AG09319 (cell line): ENCODE data around the gene ATP8B1.

Source experiments
- DNase-seq: peaks from one replicate; pipeline ENCODE4 v3.0.0-alpha.2; 2010; ENCODE audit warnings: low read depth; ENCODE audit errors: extremely low read depth
- TF ChIP-seq, protein P1 (sequence below): IDR thresholded peaks from 2 replicates; pipeline ENCODE4 v1.5.1; 2011; ENCODE audit warnings: low read depth, mild to moderate bottlenecking, inconsistent platforms, low read length, moderate library complexity

The ATP8B1 gene

DNA sequence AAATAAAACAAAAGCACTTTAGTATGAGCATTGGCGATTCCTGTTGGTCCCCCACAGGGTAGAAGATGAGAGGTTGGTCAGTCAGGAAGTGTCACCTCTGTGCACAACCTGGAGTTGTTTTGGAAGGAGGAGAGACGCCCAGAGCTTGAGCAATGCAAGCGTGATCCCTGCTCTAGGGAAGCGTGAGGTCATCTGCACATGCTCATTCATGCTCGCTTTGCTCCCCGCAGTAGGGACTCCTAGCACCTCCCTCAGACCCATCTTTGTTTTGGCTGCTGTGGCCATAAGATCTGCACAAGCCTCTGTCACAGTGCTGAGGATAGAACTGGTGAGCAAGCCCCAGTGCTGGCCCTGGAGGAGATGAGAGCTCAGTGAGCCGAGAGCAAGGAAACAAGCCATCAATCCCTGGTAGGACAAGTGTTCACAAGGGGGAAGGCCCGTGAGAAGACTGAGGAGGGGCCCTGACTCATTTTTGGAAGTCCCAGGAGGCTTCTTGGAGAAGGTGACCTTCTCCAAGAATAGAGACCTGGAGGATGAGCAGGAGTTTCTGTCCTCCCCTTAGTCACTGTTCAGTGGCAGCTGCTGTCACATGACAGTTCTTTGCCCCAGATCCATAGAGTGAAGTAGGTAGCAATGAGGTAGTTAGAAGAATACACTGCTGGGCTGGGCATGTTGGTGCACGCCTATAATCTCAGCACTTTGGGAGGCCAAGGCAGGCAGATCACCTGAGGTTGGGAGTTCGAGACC lies 13.3 kb upstream of the ATP8B1 start:
- TF ChIP-seq, protein P1, sequence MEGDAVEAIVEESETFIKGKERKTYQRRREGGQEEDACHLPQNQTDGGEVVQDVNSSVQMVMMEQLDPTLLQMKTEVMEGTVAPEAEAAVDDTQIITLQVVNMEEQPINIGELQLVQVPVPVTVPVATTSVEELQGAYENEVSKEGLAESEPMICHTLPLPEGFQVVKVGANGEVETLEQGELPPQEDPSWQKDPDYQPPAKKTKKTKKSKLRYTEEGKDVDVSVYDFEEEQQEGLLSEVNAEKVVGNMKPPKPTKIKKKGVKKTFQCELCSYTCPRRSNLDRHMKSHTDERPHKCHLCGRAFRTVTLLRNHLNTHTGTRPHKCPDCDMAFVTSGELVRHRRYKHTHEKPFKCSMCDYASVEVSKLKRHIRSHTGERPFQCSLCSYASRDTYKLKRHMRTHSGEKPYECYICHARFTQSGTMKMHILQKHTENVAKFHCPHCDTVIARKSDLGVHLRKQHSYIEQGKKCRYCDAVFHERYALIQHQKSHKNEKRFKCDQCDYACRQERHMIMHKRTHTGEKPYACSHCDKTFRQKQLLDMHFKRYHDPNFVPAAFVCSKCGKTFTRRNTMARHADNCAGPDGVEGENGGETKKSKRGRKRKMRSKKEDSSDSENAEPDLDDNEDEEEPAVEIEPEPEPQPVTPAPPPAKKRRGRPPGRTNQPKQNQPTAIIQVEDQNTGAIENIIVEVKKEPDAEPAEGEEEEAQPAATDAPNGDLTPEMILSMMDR: no peak
- DNase-seq: no peak

DNA sequence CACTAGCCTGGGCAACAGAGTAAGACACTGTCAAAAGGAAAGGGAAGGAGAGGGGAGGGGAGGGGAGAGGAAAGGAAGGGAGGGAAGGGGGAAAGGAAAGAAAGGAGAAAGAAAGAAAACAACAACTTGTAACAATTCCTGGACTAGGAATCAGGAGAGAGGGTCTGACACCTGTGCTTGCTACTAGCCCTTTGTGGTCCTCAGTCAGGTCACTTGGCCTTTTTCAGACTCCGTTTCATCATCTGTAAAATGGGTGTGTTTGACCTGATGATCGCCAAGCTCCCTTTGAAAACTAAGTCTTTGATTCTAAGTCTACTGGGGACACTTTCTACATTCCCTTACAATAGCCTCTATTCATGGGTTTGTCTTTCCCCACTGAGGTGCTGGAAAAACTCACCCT lies 11.4 kb upstream of the ATP8B1 start:
- TF ChIP-seq, protein P1: no peak

DNA sequence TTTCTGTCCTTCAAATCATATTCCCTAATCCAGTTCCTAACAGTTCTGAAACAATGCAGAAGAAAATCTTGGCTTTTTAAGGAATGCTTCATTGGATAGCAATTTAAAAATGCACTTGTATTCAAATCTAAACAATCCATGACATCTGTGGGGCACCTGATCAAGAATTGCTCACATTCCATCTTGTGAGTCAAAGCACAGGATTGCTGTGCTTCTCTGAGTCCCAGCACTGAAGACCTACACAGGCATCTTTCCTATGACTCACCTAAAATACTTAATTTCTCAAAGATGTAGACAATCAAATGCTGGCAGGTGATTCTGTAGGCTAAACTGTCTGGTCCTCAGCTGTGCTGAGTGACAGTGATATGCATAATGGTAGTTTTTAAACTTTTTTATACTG lies 10.1 kb upstream of the ATP8B1 start:
- TF ChIP-seq, protein P1: no peak
- peak; percentile 67 for DNase-seq

More for the DNA sequence above, 11.4 kb upstream of the ATP8B1 start:
- DNase-seq: no peak

DNA sequence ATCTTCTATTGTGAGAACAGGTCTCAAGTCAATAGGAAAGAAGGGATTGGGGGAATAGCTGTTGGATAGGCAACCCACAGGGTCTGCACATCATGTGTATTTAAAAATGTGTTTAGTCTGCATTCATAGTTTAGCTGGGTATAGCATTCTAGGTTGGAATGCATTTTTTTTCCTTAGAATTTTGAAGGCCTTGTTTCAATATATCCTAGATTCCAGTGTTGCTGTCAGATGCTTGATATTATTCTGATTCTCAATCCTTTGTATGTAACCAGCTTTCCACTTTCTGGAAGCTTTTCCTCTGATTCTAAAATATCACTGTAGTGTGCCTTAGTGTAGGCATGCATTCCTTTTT lies 9.0 kb upstream of the ATP8B1 start:
- TF ChIP-seq, protein P1: no peak
- no peak for DNase-seq

DNA sequence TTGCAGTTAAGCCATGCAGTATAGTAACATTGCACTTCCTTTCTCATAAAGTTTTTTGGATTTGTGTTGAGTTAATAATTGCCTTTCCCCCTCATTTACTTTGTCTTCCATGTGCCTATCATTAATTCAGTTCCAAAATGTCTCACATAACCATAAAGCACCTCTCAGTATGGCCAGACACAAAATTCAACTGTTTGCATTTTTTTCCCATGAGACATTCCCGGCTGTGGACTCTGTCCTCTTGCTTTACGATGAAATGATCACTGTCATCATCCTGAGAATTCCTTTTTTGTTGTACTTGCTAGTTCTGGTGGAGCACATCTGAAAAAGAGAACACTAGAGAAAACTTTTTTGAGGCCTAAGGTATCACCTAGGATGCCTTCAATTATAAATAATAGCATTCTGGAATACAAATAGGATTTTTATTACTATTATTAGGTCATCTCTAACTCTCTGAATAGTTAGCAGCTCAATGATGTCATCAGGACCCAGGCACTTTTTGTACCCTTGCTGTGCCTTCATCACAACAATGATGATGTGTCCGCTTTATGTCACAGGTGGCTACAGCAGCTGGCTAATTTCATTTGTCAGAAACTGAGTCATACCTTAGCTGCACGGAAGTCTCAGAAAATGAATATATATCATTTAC lies 8.5 kb upstream of the ATP8B1 start:
- TF ChIP-seq, protein P1: no peak
- no peak for DNase-seq

DNA sequence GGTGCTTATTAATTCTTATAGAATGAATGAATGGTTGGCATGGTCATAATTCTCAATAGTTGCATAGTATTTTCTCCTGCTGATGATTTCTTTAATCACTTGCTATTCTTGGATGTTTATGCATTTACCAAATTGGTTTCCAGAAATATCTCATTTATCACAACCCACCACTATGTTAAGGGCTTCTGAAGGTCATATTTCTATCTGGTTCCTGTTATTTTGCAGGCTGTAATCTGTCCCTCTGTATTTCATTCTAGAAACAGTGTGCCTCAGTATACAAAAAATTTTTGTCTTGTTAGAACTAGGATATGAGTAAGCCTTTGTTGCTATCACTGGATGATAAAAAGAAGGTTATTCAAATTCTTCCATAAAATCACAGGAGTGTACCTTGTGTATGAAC lies 6.1 kb upstream of the ATP8B1 start:
- TF ChIP-seq, protein P1: no peak
- DNase-seq: no peak

DNA sequence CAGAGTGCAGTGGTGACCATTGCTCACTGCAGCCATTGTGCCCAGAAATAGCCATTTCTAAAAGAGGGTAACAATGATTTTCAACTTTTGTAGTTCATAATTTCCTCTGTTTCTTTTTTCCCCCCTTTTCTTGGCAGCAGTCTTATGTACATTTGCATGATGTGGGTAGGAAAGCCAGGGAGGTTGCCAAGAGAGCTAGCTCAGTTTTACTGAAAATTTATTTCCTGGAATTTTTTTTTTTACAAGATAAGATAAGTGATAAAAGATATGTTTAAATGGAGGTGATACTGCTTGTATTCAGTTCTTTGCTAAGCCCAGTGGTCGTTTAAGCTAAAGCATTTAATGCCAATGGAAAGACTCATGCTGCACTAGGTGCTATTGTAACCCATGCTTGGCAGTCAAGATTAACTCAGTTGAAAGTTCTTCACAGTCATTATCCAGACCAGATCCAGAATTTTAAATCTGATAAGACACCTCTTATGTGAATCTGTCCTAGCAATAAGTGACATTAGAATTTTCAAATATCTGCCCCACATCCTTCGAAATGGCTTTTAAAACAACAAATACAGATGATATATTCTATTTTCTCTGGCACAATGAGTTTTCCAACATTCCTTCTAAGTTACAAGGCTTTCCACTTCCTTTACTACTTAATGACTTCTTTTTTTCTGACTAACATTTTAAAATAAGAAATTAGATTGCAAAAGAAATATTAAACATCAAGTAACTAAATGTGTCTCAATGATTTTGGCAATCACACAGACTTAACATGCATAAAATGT lies 4.4 kb upstream of the ATP8B1 start:
- no peak for DNase-seq
- TF ChIP-seq, protein P1: no peak
